ENCODE measurements around the gene HRH4. TPM values are rescaled to one million over a fixed set of nuclear protein-coding genes. Genes with fewer than 3 reads are reported as not detected.

Gene HRH4
- total RNA-seq, 1 experiment from 2014 or later: not detected

GRCh38 chr18:24470022-24470618 is 9.7 kb downstream of the HRH4 start:
- H4K91ac ChIP-seq (ENCODE audit: insufficient read length, low read depth, low read length): no peak overlapping the region
- no peak for DNase-seq
- no peak overlapping the region for H3K4me3 Mint-ChIP-seq
- no peaks in the 10 kb centered on the region for H3K36me3 Mint-ChIP-seq (ENCODE audit: insufficient read depth in 1 of 3, low read depth in 3 of 3)
- no peak for TF ChIP-seq CTCF (conservative IDR thresholded peaks at IDR 0.05)
- H3K18ac ChIP-seq (ENCODE audit: insufficient read length, low read depth, low read length): no peak overlapping the region
- H3K79me2 ChIP-seq (ENCODE audit: insufficient read depth, low read length): no peaks in the 10 kb centered on the region
- H3K23ac ChIP-seq (ENCODE audit: insufficient read length, low read depth, low read length): no peak overlapping the region
- no peaks in the 10 kb centered on the region for H3K27me3 ChIP-seq (ENCODE audit: insufficient read depth, low read length)
- no peak overlapping the region for H2BK120ac ChIP-seq (ENCODE audit: low read depth, low read length, poor library complexity, severe bottlenecking)
- no peak overlapping the region for H4K8ac ChIP-seq (replicated peaks; ENCODE audit: insufficient read length, low read depth, low read length)
- no peak overlapping the region for H4K5ac ChIP-seq (ENCODE audit: insufficient read length, low read depth, low read length)
- H3K14ac ChIP-seq (ENCODE audit: insufficient read depth, low read length): no peak overlapping the region
- no peak overlapping the region for H2AK5ac ChIP-seq (ENCODE audit: insufficient read length, low read length)
- H3K27ac ChIP-seq (ENCODE audit: insufficient read length, low read depth, low read length): no peak overlapping the region
- H3K27me3 Mint-ChIP-seq (ENCODE audit: low read depth): no peaks in the 10 kb centered on the region
- peaks cover 5 to 6% of the 10 kb centered on the region in 2 experiments for H3K4me1 Mint-ChIP-seq
- no peaks in the 10 kb centered on the region for H3K4me1 ChIP-seq (ENCODE audit: insufficient read depth, low read length)
- H2BK12ac ChIP-seq (ENCODE audit: insufficient read length, low read depth, low read length): no peak overlapping the region
- no peaks in the 10 kb centered on the region for H3K79me1 ChIP-seq (ENCODE audit: insufficient read depth, low read depth, low read length, poor library complexity, severe bottlenecking)
- WGBS (ENCODE audit: extremely low coverage, insufficient read length, low lambda C conversion rate): no CpG with 5 or more reads among the region's 3 CpGs
- H2AFZ ChIP-seq (ENCODE audit: low read length): no peak overlapping the region
- no peaks in the 10 kb centered on the region for H4K20me1 ChIP-seq (ENCODE audit: control insufficient read depth, insufficient read depth, insufficient read length)
- H3K23me2 ChIP-seq (ENCODE audit: insufficient read length, low read depth, low read length, poor library complexity, severe bottlenecking): no peaks in the 10 kb centered on the region
- no peak overlapping the region for H3K9ac ChIP-seq (ENCODE audit: extremely low read depth, insufficient read length, low read length)
- no peak overlapping the region for H3K56ac ChIP-seq (ENCODE audit: insufficient read length, low read depth, low read length)
- H3K9me3 Mint-ChIP-seq: peaks cover 0 to under 1% of the 10 kb centered on the region in 2 experiments; a peak in 2 of 5 replicates
- no peak overlapping the region for H2BK20ac ChIP-seq (ENCODE audit: low read depth, low read length, poor library complexity, severe bottlenecking)
- no peaks in the 10 kb centered on the region for H3K9me3 ChIP-seq (ENCODE audit: control insufficient read depth, low read depth, low read length)
- no peak overlapping the region for H3K4ac ChIP-seq (ENCODE audit: low read depth, low read length)
- H2BK15ac ChIP-seq (ENCODE audit: low read depth, low read length): no peak overlapping the region
- H3K27ac Mint-ChIP-seq: no peak overlapping the region
- no peak overlapping the region for H2BK5ac ChIP-seq (ENCODE audit: insufficient read length, low read length)
- no peak overlapping the region for H3T11ph ChIP-seq (ENCODE audit: low read length)
- no peak overlapping the region for H3K4me2 ChIP-seq (ENCODE audit: insufficient read depth, insufficient read length, low read length)

Measured in H9 (cell line).